ENCODE data around the gene IPO4. TPM values are rescaled to one million over a fixed set of nuclear protein-coding genes. Genes with fewer than 3 reads are reported as not detected.

IPO4 gene
- total and polyA plus RNA-seq, 9 of the 15 experiments (the other 6 are each of a cell fraction or from before 2014, with no cell fraction given): 7.3 to 122 (median 31.8) TPM

GRCh38 chr14:24195186-24196070 lies 6.8 kb upstream of the IPO4 start, which contains the start of gene TM9SF1 (continued):
- TF ChIP-seq CHD7 (IDR thresholded peaks at IDR 0.05; ENCODE audit: low read depth, low read length): no peak
- TF ChIP-seq GABPA (tag; conservative IDR thresholded peaks at IDR 0.05; ENCODE audit: low read depth): peak; percentile 95
- TF ChIP-seq ESRRA (IDR thresholded peaks at IDR 0.05; ENCODE audit: borderline replicate concordance, low read depth): peak; percentile 76; the same call in 1 of the 2 replicates
- peak; percentile 81; the same call in 1 of the 2 replicates for TF ChIP-seq ARID4B (CRISPR knock-in tag; IDR thresholded peaks at IDR 0.05)
- peak; percentile 83 for TF ChIP-seq RBBP5 (IDR thresholded peaks at IDR 0.05; ENCODE audit: borderline replicate concordance, insufficient read depth, low read length, poor library complexity, severe bottlenecking)
- no peak for TF ChIP-seq ZNF583 (CRISPR knock-in tag; IDR thresholded peaks at IDR 0.05)
- no peak for TF ChIP-seq ZNF551 (CRISPR knock-in tag; IDR thresholded peaks at IDR 0.05)
- no peak for TF ChIP-seq KAT8 (IDR thresholded peaks at IDR 0.05; ENCODE audit: low read depth)
- TF ChIP-seq ZKSCAN8 (CRISPR knock-in tag; IDR thresholded peaks at IDR 0.05): no peak
- no peak for TF ChIP-seq ZNF282 (CRISPR knock-in tag; IDR thresholded peaks at IDR 0.05)
- peak; percentile 90 for TF ChIP-seq FOSL1 (tag; conservative IDR thresholded peaks at IDR 0.05)
